Measurements from ENCODE around the gene MYOZ2. TPM values are rescaled to one million over a fixed set of nuclear protein-coding genes. Genes with fewer than 3 reads are reported as not detected.

Gene MYOZ2
- polyA plus RNA-seq, 1 experiment: 0.10 TPM

DNA sequence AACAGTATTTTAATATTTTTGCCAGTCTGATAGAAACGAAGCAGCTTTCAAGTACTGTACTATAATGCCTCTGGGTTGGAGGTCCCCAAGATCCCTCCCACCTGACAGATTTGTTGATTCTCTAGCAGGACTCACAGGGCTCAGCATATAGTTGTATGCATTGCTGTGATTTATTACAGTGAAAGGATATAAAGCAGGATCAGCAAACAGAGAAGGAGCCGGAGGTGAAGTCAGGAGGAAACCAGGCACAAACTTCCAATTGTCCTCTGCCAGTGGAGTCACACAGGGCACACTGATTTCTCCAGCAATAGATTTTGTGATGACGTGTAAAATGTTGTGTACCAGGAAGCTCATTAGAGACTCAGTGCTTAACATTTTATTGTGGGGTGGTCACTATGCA is 95.9 kb downstream of the MYOZ2 start:
- ChIA-PET POLR2A (no interaction called here), CTCF (interaction anchor here (1.1 kb wide), 1 partner anchor 144 kb away, joined by 3 read pairs; no protein-coding TSS in a partner anchor)
- Histone ChIP-seq H3K27ac (ENCODE audit: low read depth, low read length) (no peak overlapping the region), H3K4me3 (ENCODE audit: low read depth, low read length) (no peak overlapping the region), H3K9me3 (ENCODE audit: control insufficient read depth, insufficient read depth, low read length) (no peaks in the 10 kb centered on the region), H3K27me3 (ENCODE audit: control insufficient read depth, insufficient read depth, low read length) (no peaks in the 10 kb centered on the region)
- no peak for DNase-seq (ENCODE audit: low read depth, low spot score)
- TF ChIP-seq, protein P1, sequence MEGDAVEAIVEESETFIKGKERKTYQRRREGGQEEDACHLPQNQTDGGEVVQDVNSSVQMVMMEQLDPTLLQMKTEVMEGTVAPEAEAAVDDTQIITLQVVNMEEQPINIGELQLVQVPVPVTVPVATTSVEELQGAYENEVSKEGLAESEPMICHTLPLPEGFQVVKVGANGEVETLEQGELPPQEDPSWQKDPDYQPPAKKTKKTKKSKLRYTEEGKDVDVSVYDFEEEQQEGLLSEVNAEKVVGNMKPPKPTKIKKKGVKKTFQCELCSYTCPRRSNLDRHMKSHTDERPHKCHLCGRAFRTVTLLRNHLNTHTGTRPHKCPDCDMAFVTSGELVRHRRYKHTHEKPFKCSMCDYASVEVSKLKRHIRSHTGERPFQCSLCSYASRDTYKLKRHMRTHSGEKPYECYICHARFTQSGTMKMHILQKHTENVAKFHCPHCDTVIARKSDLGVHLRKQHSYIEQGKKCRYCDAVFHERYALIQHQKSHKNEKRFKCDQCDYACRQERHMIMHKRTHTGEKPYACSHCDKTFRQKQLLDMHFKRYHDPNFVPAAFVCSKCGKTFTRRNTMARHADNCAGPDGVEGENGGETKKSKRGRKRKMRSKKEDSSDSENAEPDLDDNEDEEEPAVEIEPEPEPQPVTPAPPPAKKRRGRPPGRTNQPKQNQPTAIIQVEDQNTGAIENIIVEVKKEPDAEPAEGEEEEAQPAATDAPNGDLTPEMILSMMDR (IDR thresholded peaks at IDR 0.05; ENCODE audit: low read depth, low read length): no peak

DNA sequence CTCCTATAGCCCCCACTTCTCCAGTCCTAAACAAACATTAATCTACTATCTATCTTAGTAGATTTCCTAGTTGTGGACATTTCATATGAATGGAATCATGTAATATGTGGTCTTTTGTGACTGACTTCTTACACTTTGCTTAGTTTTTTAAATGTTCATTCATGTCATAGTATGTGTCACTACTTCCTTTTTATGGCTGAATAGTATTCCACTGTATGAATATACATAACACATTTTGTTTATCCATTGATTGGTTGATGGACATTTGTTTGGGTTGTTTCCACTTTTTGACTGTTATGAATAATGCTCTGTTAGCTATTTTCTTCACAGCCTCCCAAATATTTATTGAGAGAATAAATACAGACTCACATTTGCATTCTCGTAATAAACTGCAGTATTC is 96.7 kb downstream of the MYOZ2 start:
- TF ChIP-seq, protein P1 (IDR thresholded peaks at IDR 0.05; ENCODE audit: low read depth, low read length): no peak
- CTCF ChIA-PET: interaction anchor here (1.1 kb wide), 2 partner anchors 19 to 145 kb away, joined by 3 read pairs; partner anchors contain the start of gene USP53
- Histone ChIP-seq H3K27me3 (ENCODE audit: control insufficient read depth, insufficient read depth, low read length) (no peaks in the 10 kb centered on the region), H3K27ac (ENCODE audit: low read depth, low read length) (no peak overlapping the region), H3K4me3 (ENCODE audit: low read depth, low read length) (no peak overlapping the region), H3K9me3 (ENCODE audit: control insufficient read depth, insufficient read depth, low read length) (no peaks in the 10 kb centered on the region)
- POLR2A ChIA-PET: no interaction called here
- DNase-seq (ENCODE audit: low read depth, low spot score): no peak

DNA sequence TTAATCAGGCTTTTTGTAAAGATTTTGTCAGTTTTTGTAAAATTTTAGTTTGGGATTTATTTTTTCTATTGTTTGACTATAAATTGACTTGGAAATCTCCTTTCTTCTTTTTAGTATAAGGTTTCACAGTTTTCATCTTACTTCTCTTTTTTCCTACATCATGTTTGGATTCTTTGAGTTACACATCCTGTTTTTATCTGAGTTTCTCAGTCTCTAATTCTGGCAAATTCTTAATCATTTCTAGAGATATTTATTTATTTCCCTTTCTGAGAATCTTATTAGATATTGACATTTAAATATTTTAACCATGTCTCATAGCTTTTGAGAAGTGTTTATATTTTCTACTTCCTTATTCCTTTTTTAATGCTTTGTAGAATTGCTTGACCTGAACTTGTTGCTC is 97.6 kb downstream of the MYOZ2 start:
- H3K4me3 ChIP-seq (ENCODE audit: low read depth, low read length): no peak overlapping the region
- CTCF ChIA-PET: interaction anchor here (1.1 kb wide), 1 partner anchor 20 kb away, joined by 3 read pairs; the partner anchor contains the start of gene USP53
- no peaks in the 10 kb centered on the region for H3K9me3 ChIP-seq (ENCODE audit: control insufficient read depth, insufficient read depth, low read length)
- H3K27me3 ChIP-seq (ENCODE audit: control insufficient read depth, insufficient read depth, low read length): no peaks in the 10 kb centered on the region
- no peak for DNase-seq (ENCODE audit: low read depth, low spot score)
- POLR2A ChIA-PET: no interaction called here
- H3K27ac ChIP-seq (ENCODE audit: low read depth, low read length): no peak overlapping the region
- TF ChIP-seq, protein P1 (IDR thresholded peaks at IDR 0.05; ENCODE audit: low read depth, low read length): no peak

DNA sequence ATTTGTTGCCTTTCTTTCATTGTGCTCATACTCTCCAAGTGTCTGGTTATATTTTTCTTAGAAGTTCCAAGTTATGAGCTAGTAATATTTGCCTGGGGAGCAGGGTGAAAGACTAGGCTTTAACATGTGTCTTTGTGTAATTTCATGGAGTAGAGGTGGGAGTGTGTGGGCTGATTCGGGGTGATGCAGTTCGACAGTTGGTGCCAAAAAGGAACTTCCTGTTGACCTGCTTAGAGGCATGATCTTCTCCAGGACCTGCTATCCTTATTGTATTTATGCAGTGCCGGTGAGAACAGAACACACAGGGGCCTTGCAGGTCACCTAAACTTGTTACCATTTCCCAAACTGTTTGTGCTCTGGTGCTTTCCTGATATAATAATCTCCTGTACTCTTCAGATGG is 98.1 kb downstream of the MYOZ2 start:
- no peaks in the 10 kb centered on the region for H3K27me3 ChIP-seq (ENCODE audit: control insufficient read depth, insufficient read depth, low read length)
- POLR2A ChIA-PET: no interaction called here
- H3K27ac ChIP-seq (ENCODE audit: low read depth, low read length): no peak overlapping the region
- DNase-seq (ENCODE audit: low read depth, low spot score): no peak
- TF ChIP-seq, protein P1 (IDR thresholded peaks at IDR 0.05; ENCODE audit: low read depth, low read length): no peak
- CTCF ChIA-PET: no interaction called here
- H3K9me3 ChIP-seq (ENCODE audit: control insufficient read depth, insufficient read depth, low read length): no peaks in the 10 kb centered on the region
- no peak overlapping the region for H3K4me3 ChIP-seq (ENCODE audit: low read depth, low read length)

DNA sequence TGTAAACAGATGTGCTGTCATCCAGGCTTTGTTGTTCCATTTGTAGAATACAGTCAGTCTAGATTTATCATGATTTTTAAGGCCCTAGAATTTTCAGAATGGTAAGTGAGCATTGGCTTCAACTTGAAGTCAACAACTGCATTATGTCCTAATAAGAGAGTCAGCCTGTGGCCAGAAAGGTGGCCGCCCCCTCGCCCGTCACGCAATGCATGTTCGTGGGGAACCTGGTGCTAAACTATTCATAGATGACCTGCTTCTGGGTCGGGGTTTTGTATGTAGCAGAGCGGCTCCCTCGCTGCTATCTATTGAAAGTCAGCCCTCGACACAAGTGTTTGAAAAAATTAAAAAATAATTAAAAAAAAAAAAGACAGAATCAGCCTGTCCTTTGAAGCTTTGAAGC is 101.6 kb downstream of the MYOZ2 start:
- POLR2A ChIA-PET: no interaction called here
- H3K9me3 ChIP-seq (ENCODE audit: control insufficient read depth, insufficient read depth, low read length): no peaks in the 10 kb centered on the region

More for the DNA sequence above, 101.6 kb downstream of the MYOZ2 start:
- H3K27me3 ChIP-seq (ENCODE audit: control insufficient read depth, insufficient read depth, low read length): no peaks in the 10 kb centered on the region
- CTCF ChIA-PET: interaction anchor here (0.9 kb wide), 1 partner anchor 256 kb away, joined by 3 read pairs; no protein-coding TSS in a partner anchor
- TF ChIP-seq, protein P1 (IDR thresholded peaks at IDR 0.05; ENCODE audit: low read depth, low read length): no peak
- H3K27ac ChIP-seq (ENCODE audit: low read depth, low read length): no peak overlapping the region
- H3K4me3 ChIP-seq (ENCODE audit: low read depth, low read length): no peak overlapping the region
- no peak for DNase-seq (ENCODE audit: low read depth, low spot score)

Other genes starting within 250 kb of the MYOZ2 start
- 4.8 and 5.1 TPM in 2 replicates for gene SYNPO2, start 247.0 kb upstream of the MYOZ2 start, polyA plus RNA-seq (2011; rRNA removed)
- gene USP53, start 76.9 kb downstream of the MYOZ2 start, polyA plus RNA-seq (2011; rRNA removed): 15.6 and 19.0 TPM in 2 replicates
- not detected in 2 replicates for gene FABP2, start 186.3 kb downstream of the MYOZ2 start, polyA plus RNA-seq (2011; rRNA removed)